NOMO-1 (cell line): ENCODE data around the gene HINT2.

Experiments
- DNase-seq, 2 experiments: peaks; one replicate each; lab custom pipeline; 2025; ENCODE audit not compliant: unreplicated experiment in 2 of 2; lab: John Stamatoyannopoulos, UW

HINT2 gene

GRCh38 chr9:35814841-35815543 is at the start of gene HINT2:
HINT2 (minus strand) TSS chr9:35815042; CDS start chr9:35814979, 63 bp downstream.
- peak; percentile 98 to 100 for DNase-seq

- DNase-seq, result no peak
These were observed 48.7 kb upstream of the HINT2 start for GRCh38 chr9:35863583-35863982.

DNA sequence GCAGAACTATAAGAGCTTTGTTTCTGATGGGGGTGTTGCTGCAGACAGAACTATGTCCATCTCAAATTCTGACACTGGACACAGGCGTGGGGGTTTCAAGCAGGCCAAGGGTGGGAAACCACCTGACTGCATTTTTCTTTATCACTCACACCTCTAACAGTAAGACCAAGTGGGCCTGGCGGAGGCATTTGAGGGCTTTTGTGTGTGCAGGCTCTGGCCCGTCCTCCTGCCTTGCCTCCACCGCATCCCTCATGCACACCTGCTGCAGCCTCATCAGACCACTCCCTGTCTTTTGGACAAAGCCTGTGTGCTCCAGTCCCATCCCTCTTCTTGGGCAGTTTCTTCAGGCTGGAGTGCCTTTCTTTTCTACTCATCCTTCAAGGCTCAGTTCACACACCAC is 47.5 kb upstream of the HINT2 start:
- no peak for DNase-seq

DNA sequence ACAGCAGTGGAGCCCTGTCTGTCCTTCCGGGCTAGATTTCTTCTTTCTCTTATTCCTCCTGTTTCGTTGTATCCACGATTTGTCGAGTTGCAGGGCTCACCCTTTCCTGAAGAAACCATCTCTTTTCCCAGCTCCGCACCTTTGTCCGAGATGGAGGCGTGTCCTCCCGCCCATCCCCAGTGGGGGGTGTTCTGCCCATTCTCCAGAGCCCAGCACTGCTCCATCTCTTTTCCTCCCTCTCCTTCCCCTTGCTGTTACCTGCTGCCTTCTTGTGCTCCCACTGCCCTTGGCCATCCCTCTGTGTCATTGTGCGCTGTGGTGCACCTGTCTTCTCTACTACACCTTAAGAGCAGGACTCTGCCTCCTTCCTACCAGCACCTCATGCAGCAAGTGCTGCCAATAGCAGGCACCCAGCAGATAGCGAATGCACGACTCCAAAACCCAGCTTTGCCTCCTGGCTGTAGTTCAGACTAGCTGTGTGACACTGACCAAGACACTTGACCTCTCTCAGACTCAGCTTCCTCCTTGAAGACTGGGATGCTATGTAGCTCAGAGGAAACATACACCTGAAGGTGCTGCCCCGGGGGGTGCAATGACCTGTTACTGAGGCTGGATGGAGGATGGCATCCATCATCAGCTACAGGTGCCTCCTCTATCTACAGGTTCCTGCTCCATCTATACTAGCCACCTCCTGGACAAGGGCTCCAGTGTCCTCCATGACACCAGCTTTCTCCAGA is 46.5 kb upstream of the HINT2 start:
- DNase-seq, result no peak

DNA sequence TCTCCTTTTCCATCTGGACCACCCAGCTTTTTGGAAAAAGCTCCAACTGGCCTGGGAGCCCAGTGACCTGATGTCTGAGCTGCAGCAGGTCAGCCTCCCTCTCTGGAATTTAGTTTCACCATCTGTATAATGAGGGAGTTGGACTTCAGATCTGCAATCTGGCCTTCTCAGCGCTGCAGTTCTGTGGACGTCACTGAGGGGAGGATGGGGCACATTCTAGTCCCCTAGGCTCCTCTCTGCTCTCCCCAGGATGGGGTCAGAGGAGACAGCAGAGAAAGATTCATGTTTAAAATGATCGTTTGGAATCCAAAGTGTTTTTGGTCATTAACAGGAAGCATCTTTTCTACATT is 45.1 kb upstream of the HINT2 start:
- no peak for DNase-seq

GRCh38 chr9:35859310-35859989 is 44.6 kb upstream of the HINT2 start:
- DNase-seq, result peak in 1 of 2 experiments; percentile 13

DNA sequence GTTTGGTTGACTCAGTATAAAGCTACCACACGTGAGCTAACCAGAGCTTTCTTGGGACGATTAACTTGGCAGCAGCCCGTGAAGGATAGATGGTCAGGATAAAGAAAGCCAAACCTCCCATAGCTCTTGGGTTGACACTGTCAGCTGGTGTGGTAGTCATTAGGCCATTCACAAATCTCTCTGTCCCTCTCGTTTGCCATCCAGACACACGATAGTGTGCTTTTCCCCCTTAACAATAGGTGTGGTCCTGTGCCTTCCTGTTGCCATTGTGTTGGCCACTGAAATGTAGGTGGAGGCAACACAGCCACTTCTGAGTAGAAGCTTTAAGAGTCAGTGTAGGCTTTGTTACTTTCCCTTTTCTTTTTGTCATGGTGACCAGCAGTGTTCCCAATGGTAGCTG is 43.6 kb upstream of the HINT2 start:
- DNase-seq, result no peak

- no peak for DNase-seq
These were observed 42.0 kb upstream of the HINT2 start for GRCh38 chr9:35856882-35857281.

GRCh38 chr9:35856206-35856605 is 41.4 kb upstream of the HINT2 start:
- no peak for DNase-seq

GRCh38 chr9:35854091-35854762 is 39.4 kb upstream of the HINT2 start:
- no peak for DNase-seq

- DNase-seq, result no peak
These were observed 38.3 kb upstream of the HINT2 start for GRCh38 chr9:35852876-35853865.

- DNase-seq, result no peak
These were observed 37.5 kb upstream of the HINT2 start for GRCh38 chr9:35852267-35852815.

DNA sequence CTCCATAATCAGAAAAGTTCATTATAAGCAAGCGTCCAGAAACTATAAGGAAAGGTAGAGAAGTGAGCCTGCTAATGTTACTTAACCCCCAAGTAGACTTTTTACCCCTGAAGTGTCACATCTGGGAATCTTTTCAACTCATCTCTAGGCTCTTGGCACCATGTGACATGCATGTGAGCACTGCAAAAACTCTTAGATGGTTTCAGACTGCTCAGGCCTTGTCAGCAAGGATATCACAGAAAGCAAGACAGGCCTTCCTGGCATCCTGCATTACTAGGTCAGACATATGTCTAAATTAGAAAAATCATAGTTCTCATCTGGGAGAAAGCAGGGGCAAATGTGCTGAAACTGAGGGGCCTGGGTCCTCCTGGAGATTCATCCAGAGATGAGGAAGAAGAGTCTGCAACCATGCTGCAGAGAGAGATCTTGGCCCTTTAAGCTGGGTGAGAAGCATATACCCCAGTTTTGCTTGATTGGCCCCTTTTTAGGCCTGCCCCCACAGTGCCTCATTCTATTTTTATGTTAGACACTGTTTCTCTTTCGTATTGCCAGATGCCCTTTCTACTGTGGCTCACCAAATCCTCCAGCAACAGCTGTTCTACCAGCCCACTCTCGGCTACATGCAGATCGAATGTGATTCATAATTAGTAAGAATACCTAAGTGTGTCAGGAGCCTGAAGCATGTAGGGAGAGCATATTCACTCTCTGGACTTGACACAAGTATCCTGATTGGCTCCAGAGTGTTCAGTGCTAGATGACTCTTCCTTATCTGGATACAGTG is 33.1 kb upstream of the HINT2 start:
- DNase-seq, result no peak

- DNase-seq, result no peak
These were observed 31.3 kb upstream of the HINT2 start for GRCh38 chr9:35845824-35846771.

GRCh38 chr9:35844628-35845270 is 29.9 kb upstream of the HINT2 start:
- DNase-seq, result peak; percentile 91 to 100

GRCh38 chr9:35842795-35843194 is 28.0 kb upstream of the HINT2 start:
- DNase-seq, result no peak

GRCh38 chr9:35842020-35842745 is 27.3 kb upstream of the HINT2 start:
- DNase-seq, result no peak
